T-helper 9 cell (primary cell): Measurements from ENCODE around the gene MYL11.

ENCODE experiments used
- DNase-seq: peaks from one replicate; pipeline ENCODE4 v3.0.0-alpha.2; 2020

The MYL11 gene

GRCh38 chr16:30397056-30397455 is 22.5 kb downstream of the MYL11 start:
- no peak for DNase-seq

- no peak for DNase-seq
Observed at GRCh38 chr16:30397776-30398660, 23.4 kb downstream of the MYL11 start.

DNA sequence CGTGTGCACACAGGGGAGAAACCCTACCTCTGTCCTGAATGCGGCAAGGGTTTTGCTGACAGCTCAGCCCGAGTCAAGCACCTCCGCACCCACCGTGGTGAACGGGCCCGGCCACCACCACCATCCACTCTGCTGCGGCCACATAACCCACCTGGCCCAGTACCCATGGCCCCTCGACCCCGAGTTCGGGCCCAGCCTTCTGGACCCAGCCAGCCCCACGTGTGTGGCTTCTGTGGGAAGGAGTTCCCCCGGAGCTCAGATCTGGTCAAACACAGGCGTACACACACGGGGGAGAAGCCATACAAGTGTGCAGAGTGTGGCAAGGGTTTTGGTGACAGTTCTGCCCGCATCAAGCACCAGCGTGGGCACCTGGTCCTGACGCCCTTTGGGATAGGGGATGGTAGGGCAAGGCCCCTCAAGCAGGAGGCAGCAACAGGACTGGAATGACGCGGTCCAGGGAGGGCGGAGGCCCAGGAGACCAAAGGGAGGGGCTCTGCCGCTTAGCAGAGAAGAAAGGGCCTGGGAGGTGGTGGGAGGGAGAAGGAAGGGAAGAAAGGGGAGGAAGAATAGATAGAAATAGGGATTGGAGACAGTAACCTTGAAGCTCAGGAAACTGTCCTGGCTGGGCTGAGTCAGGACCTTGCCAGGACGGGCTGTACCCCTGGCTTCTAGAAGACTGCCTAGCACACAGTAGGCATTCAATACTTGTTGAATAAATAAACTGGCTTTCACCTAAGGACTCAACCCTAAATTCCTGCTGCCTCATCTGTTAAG is 24.2 kb downstream of the MYL11 start:
- DNase-seq = no peak

- no peak for DNase-seq
Observed at GRCh38 chr16:30399435-30400186, 25.0 kb downstream of the MYL11 start.

- DNase-seq = no peak
Observed at GRCh38 chr16:30401768-30402425, 27.3 kb downstream of the MYL11 start.

GRCh38 chr16:30406795-30407101 is 32.1 kb downstream of the MYL11 start:
- no peak for DNase-seq

DNA sequence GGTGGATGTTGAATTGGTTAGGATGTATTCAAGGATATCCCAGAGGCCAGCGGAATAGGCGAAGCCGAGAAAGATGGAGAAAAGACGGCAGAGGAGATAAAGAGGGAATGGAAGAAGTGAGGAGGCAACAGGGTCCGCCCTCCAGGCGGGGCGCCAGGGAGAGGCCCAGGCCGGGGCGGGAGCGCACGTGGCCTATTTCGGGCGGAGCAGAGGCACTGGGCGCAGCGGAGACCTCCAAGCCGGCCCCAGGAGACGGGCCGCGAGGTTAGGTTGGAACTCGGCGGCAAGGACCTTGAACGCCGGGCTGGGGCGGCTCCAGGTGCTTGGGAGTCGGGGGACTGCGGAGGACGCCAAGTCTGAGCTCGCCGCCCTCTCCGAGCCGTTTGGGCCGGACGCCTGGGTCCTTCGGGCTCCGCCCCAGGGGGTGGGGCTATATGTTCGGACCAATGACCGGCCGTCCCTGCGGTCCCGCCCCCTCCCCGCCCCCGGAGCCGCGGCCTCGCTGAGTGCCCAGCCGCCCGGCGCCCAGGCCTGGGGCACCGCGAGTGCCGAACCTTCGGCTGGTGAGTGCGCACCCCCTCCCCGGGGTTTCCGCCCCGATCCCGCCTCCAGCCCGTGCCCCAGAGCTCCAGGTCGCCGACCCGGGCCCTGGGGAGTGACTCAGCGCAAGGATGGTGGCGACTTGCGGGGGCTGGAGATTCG is 32.7 kb downstream of the MYL11 start, which contains the start of gene ZNF771:
Gene ZNF771, plus strand, starts transcription at position 505 of the 702 bp plus-strand sequence. CDS start 448 bp downstream, outside the sequence.
- peak; percentile 83 for DNase-seq

- no peak for DNase-seq
Observed at GRCh38 chr16:30407804-30408534, 33.4 kb downstream of the MYL11 start.

GRCh38 chr16:30409125-30410060 is 34.8 kb downstream of the MYL11 start:
- peak; percentile 98 for DNase-seq

DNA sequence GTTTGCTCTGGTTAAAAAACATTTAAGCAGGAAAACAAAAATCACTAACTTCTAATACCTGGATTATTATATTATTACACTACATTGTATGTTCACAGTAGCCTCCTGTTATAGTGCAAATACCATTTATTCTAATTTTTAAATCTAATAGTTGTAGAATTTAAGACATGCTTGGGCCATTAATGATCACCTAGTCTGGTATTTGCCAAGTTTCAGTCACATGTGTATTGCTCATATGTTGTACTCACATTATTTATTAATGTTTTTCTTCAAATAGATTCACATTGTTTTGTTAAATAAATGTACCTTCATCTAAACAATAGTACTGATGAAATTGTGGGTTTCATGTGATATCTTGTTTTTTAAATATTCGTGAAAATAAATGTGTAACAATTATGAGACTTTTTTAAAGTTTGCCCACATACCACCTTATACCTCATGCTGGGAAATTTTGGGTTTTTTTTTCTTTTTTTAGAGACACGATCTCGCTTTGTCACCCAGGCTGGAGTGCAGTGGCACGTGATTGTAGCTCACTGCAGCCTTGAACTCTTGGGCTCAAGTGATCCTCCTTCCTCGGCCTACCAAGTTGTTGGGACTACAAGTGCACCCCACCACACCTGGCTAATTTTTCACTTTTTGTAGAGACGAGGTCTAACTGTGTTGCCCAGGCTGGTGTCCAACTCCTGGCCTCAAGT is 38.7 kb downstream of the MYL11 start:
- DNase-seq = no peak

DNA sequence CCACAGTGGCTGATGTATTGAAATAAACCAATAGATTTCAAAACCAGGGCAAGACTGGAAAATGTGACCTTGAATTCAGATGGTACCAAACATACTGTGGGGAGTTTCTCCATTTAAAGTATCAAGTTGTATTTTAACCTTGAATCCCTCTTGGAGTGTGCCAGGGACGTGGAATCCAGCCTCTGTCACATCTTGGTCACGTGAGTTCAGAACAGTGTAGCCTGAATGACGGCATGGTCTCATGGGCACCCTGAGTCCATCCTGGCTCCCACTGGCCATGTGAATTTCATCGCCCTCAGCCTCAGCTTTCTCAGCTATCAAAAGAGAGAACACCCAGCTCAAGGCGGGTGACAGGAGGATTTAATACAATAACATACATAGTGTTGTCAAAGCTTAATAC is 39.6 kb downstream of the MYL11 start:
- DNase-seq = no peak

- no peak for DNase-seq
Observed at GRCh38 chr16:30416047-30416603, 41.5 kb downstream of the MYL11 start.

DNA sequence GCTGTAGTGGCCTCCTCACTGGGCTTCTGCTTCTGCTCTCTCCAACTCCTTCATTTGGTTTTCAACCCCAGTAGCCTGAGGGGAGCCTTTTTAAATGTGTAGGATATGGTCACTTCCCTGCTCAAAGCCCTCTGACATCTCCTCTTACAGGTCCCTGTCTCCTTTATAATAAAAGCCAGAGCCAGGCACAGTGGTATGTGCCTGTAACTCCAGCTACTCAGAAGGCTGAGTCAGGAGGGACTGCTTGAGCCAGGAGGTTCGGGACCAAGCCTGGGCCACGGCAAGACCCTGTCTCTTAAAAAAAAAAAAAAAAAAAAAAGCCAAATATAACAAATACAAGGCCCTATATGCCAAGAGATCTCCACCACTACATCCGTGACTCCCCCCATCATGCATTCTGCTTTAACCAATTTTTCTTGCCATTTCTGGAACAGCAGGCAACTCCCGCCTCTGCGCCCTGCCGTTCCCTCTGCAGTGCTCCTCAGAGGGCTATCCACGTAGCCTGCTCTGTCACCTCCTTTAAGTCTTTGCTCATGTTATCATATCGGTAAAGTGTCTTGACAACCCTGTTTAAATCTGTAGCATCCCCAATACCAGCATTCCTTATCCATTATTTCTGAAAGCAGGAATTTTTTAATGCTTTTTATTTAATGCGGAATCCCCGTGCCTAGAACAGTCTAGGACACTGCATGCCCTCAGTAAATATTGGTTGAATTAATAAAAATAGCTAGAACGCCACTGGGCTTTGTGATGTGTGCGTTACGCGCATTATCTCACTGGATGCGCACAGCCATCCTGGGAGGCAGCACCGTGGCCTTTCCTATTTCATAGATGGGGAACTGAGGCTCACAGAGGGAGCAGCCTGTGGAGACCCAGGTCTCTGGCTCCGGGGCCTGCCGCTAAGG is 42.3 kb downstream of the MYL11 start:
- DNase-seq = no peak

GRCh38 chr16:30417529-30418349 is 43.1 kb downstream of the MYL11 start:
- DNase-seq = peak; percentile 76

DNA sequence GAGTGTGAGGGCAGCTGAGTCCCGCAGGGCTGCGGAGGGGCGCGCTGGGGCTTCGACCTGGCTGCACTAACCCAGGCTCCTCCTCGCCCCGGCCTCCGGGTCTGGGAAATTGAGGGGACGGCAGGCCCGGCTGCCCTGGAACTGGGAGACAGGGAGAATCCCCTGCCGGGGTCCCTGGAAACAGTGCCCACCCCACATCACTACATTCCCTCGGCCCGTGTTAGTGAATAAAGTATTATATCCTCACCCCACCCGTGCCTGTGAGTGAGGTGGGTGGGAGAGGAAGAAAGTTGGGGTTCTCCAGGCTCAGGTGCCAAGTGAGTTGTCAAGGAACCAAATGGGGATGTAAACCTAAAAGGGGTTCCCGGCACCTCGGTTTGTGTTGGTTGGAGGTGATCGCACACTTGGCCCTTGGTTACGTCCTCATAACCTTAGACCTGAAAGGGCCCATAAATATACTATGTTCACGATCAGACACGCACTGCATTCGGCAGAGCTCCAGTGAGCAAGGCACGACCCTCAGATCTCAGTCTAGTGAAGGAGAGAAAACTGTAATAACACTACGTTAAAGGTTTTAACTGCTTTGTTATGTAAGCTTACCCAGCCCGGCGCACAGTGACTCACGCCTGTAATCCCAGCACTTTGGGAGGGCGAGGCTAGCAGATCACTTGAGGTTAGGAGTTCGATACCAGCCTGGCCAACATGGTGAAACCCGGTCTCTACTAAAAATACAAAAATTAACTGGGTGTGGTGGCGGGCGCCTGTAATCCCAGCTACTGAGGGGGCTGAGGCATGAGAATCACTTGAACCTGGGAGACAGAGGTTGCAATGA is 44.0 kb downstream of the MYL11 start:
- no peak for DNase-seq

GRCh38 chr16:30421010-30421409 is 46.4 kb downstream of the MYL11 start:
- no peak for DNase-seq
